Spleen (tissue), 11 donors: ENCODE data around the gene SLC19A2. TPM values are rescaled to one million over a fixed set of nuclear protein-coding genes. Genes with fewer than 3 reads are reported as not detected.
A peak's percentile ranks its signal among the peaks of the same experiment; 100 is the strongest.

ENCODE experiments used
- DNase-seq: peaks from one replicate; pipeline ENCODE4 v3.0.0-alpha.2; 2020
- H3K27ac ChIP-seq, 8 donors: fragments of 200-600 bp; sonication (generic) in 7 of 8; 1 replicate in 4 of 8; 2 replicates in 4 of 8; pipeline versions ENCODE4 v1.5.0 to v1.8.0; 2016 to 2021; ENCODE audit warnings: inconsistent platforms in 4 of 8, mild to moderate bottlenecking in 4 of 8, moderate library complexity in 1 of 8
- H3K27me3 ChIP-seq, 7 donors: fragments of 200-600 bp; sonication (generic) in 6 of 7; replicated peaks in 1 of 7; 1 replicate in 4 of 7; 2 replicates in 3 of 7; pipeline versions ENCODE4 v1.5.0 to v1.8.0; 2016 to 2021; ENCODE audit warnings: inconsistent platforms in 3 of 7, mild to moderate bottlenecking in 1 of 7
- H3K36me3 ChIP-seq, 6 donors: fragments of 200-600 bp; sonication (generic) in 5 of 6; 1 replicate in 4 of 6; 2 replicates in 2 of 6; pipeline versions ENCODE4 v1.5.0 to v1.8.0; 2016 to 2021; ENCODE audit warnings: inconsistent platforms in 2 of 6
- H3K4me1 ChIP-seq, 6 donors: fragments of 200-600 bp; sonication (generic) in 5 of 6; 1 replicate in 3 of 6; 2 replicates in 3 of 6; pipeline versions ENCODE4 v1.5.0 to v1.8.0; 2016 to 2021; ENCODE audit warnings: inconsistent platforms in 3 of 6
- H3K4me3 ChIP-seq, 8 donors: fragments of 200-600 bp; sonication (generic) in 7 of 8; 1 replicate in 4 of 8; 2 replicates in 4 of 8; pipeline versions ENCODE4 v1.5.0 to v1.8.0; 2016 to 2021; ENCODE audit warnings: inconsistent platforms in 4 of 8, mild to moderate bottlenecking in 4 of 8, moderate library complexity in 2 of 8
- H3K9me3 ChIP-seq, 8 donors: fragments of 200-600 bp; sonication (generic) in 7 of 8; 1 replicate in 4 of 8; 2 replicates in 4 of 8; pipeline versions ENCODE4 v1.5.0 to v1.8.0; 2016 to 2021; ENCODE audit warnings: inconsistent platforms in 4 of 8
- CTCF ChIP-seq, 11 experiments: fragments of 200-600 bp in 7 of 11; fragments of 450-650 bp in 4 of 11; sonication (generic) in 4 of 11; IDR thresholded peaks in 8 of 11; conservative IDR thresholded peaks in 3 of 11; 1 replicate in 7 of 11; 2 replicates in 4 of 11; pipeline versions ENCODE4 v1.4.0 to v1.8.0; 2016 to 2021; ENCODE audit warnings: antibody characterized with exemption in 11 of 11, inconsistent platforms in 4 of 11, mild to moderate bottlenecking in 1 of 11
- POLR2A ChIP-seq, 3 donors: fragments of 450-650 bp; IDR thresholded peaks; one replicate each; pipeline ENCODE4 v1.5.1; 2017; ENCODE audit warnings: antibody characterized with exemption in 3 of 3, mild to moderate bottlenecking in 1 of 3
- POLR2AphosphoS5 ChIP-seq, 3 donors: sonication (generic); formaldehyde crosslinking; IDR thresholded peaks; one replicate each; pipeline ENCODE4 v1.5.1; 2017; ENCODE audit warnings: antibody characterized with exemption in 3 of 3
- WGBS, 5 donors: extraction: QIAGEN DNeasy Blood & Tissue Kit in 3 of 5; methylation state at CpG; one replicate each; pipeline versions ENCODE4 v1.1.5 to v1.1.7; 2013 to 2018; 5-methylcytosine and 5-hydroxymethylcytosine counted together
- intact Hi-C: fragments of 100-400 bp; cut with DNase I; formaldehyde crosslinking; loops from one replicate; pipeline ENCODE4 v1.15.0; 2023; ENCODE audit warnings: low total_unique reads
- polyA plus RNA-seq, 3 donors: library from polyadenylated mRNA; stranded (reverse); fragments of 200-250 nt; gene quantifications; one replicate each; pipeline ENCODE4 v1.2.1, GENCODE V29; 2013
- total RNA-seq, 7 donors: library from RNA; depleted of rRNA in 3 of 7; stranded (reverse); fragments of >200 nt in 3 of 7; fragmentation: NEBNext Ultra II Directional in 4 of 7; extraction: Animal tissue kit (Norgen Biotek cat#: 25700) in 4 of 7; gene quantifications; one replicate each; pipeline versions ENCODE4 v1.1.0 to v1.2.1, GENCODE V29; 2016 to 2021
- donor health status: healthy with polysubstance abuse.
- donor health status: DM: no; HTN: no; CAD: no; lungs with moderate emphysema.
- donor health status: DM: no; HTN: no; CAD: no.
- donor health status: Bipolar disorder and iron deficiency.
- donor health status: healthy.
- donor health status: DM: no; HTN: no; CAD: no.
- donor health status: DM: yes; HTN: yes; CAD: no.

SLC19A2 gene
- total and polyA plus RNA-seq, 10 donors, result 2.0 to 6.7 (median 3.6) TPM

GRCh38 chr1:169479363-169480066, 6.2 kb downstream of the SLC19A2 start:
- H3K27me3 ChIP-seq, result no peaks in the 10 kb centered on the region
- WGBS, 5 donors, result 82 to 96% (median 84%) methylated on average over 1 of the region's 1 CpG
- peaks cover 2 to 16% (median 9%) of the 10 kb centered on the region in 6 donors for H3K4me1 ChIP-seq
- TF ChIP-seq POLR2A (IDR thresholded peaks at IDR 0.05) (no peak), POLR2AphosphoS5 (IDR thresholded peaks at IDR 0.05) (no peak), CTCF (IDR thresholded peaks at IDR 0.05 in 8 of 11, conservative IDR thresholded peaks at IDR 0.05 in 3 of 11) (no peak)
- no peak overlapping the region for H3K4me3 ChIP-seq
- DNase-seq, result no peak
- H3K36me3 ChIP-seq, result peaks cover 0 to 21% (median 0%) of the 10 kb centered on the region in 6 donors
- no peaks in the 10 kb centered on the region for H3K9me3 ChIP-seq
- intact Hi-C loops, result loop anchor here (5.0 kb wide), 1 partner anchor 102 kb away; no protein-coding TSS in a partner anchor
- no peak overlapping the region for H3K27ac ChIP-seq

GRCh38 chr1:169478094-169478672, 7.6 kb downstream of the SLC19A2 start:
- H3K4me3 ChIP-seq, result no peak overlapping the region
- peaks cover 0 to 3% (median 0%) of the 10 kb centered on the region in 6 donors for H3K4me1 ChIP-seq
- H3K27ac ChIP-seq, result peak overlapping the region in 2 of 8 donors; percentile 24 to 64
- 73 to 94% (median 85%) methylated on average over 5 of the region's 5 CpGs for WGBS, 5 donors
- DNase-seq, result no peak
- H3K27me3 ChIP-seq, result no peaks in the 10 kb centered on the region
- peaks cover 0 to 21% (median 0%) of the 10 kb centered on the region in 6 donors for H3K36me3 ChIP-seq
- TF ChIP-seq CTCF (IDR thresholded peaks at IDR 0.05 in 8 of 11, conservative IDR thresholded peaks at IDR 0.05 in 3 of 11) (no peak), POLR2AphosphoS5 (IDR thresholded peaks at IDR 0.05) (no peak)
- no peaks in the 10 kb centered on the region for H3K9me3 ChIP-seq
- intact Hi-C loops, result loop anchor here (5.0 kb wide), 1 partner anchor 101 kb away; no protein-coding TSS in a partner anchor

GRCh38 chr1:169475806-169476387, 9.8 kb downstream of the SLC19A2 start:
- WGBS, 5 donors, result 88 to 97% (median 92%) methylated on average over 3 of the region's 3 CpGs
- no peak for TF ChIP-seq POLR2AphosphoS5 (IDR thresholded peaks at IDR 0.05)
- no peak for TF ChIP-seq POLR2A (IDR thresholded peaks at IDR 0.05)
- no peak for TF ChIP-seq CTCF (IDR thresholded peaks at IDR 0.05 in 8 of 11, conservative IDR thresholded peaks at IDR 0.05 in 3 of 11)
- H3K27ac ChIP-seq, result no peak overlapping the region

More at GRCh38 chr1:169475806-169476387, 9.8 kb downstream of the SLC19A2 start:
- Histone ChIP-seq H3K4me1 (no peaks in the 10 kb centered on the region), H3K27me3 (no peaks in the 10 kb centered on the region), H3K36me3 (peaks cover 0 to 21% (median 0%) of the 10 kb centered on the region in 6 donors), H3K4me3 (no peak overlapping the region), H3K9me3 (no peaks in the 10 kb centered on the region)
- no peak for DNase-seq
- intact Hi-C loops, result loop anchor here (5.0 kb wide), 1 partner anchor 99 kb away; no protein-coding TSS in a partner anchor
